ENCODE data around the gene VAPB.

DNA sequence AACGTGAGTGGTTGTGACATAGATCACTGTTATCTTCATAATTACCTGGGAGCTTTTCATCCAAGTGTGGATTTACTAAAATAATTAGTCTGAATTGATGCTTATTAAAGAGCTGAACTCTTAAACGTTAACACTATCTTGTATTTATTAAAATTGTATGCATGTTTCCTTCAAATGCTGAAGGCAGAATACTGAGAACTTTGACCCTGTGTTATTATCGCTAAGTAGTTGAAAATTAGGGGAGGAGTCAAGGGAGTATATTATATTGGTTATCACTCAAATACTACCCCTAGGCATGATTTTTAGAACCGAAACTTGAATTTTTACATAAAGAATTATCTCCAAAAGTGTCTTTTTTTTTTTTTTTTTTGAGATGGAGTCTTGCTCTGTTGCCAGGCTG is 5.8 kb downstream of the VAPB start:
- TF ChIP-seq RAD21 (conservative IDR thresholded peaks at IDR 0.05) (no peak), EP300 (conservative IDR thresholded peaks at IDR 0.05; ENCODE audit: poor library complexity, severe bottlenecking) (no peak)

Data from neural cell (in vitro differentiated cells).